GM10248 (cell line): ENCODE data around the gene APOBEC3B.
"Not testable (repeated sequence)": the region's sequence is repeated elsewhere in the genome, so short reads cannot be mapped to it uniquely, and the experiment has no call there.

Experiments
- CTCF ChIA-PET: fragments of 300-600 bp; sonication (Branson Sonifier 250); formaldehyde crosslinking; extraction: SDS; loops from one replicate; lab custom pipeline; 2021; ENCODE audit warnings: antibody characterized with exemption; lab: Yijun Ruan, JAX
- POLR2A ChIA-PET: fragments of 350-650 bp; sonication (Branson Sonifier 250); formaldehyde crosslinking; extraction: SDS; loops from one replicate; lab custom pipeline; 2020; ENCODE audit warnings: antibody characterized with exemption; lab: Yijun Ruan, JAX
- DNase-seq: peaks from one replicate; pipeline ENCODE4 v3.0.0; 2012; ENCODE audit errors: extremely low spot score
- TF ChIP-seq, protein P1 (sequence below): IDR thresholded peaks from 2 replicates; pipeline ENCODE4 v1.5.1; 2012; ENCODE audit warnings: mild to moderate bottlenecking, low read depth; ENCODE audit errors: extremely low read depth, missing control alignments, control extremely low read depth

Gene APOBEC3B

DNA sequence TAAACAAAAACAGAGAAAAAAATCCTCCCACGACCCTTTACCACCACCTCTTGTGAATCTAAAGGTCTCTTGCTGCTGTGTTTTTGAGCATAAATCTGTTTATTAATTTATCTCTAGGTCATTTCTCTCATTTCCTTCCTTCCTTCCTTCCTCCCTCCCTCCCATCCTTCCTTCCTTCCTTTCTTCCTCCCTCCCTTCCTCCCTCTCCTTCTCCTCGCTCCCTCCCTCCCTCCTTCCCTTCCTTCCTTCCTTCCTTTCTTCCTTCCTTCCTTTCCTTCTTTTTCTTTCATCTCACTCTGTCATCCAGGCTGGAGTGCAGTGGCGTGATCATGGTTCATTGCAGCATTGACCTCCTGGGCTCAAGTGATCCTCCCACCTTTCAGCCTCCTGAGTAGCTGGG, 38.3 kb upstream of the APOBEC3B start:
- TF ChIP-seq, protein P1, sequence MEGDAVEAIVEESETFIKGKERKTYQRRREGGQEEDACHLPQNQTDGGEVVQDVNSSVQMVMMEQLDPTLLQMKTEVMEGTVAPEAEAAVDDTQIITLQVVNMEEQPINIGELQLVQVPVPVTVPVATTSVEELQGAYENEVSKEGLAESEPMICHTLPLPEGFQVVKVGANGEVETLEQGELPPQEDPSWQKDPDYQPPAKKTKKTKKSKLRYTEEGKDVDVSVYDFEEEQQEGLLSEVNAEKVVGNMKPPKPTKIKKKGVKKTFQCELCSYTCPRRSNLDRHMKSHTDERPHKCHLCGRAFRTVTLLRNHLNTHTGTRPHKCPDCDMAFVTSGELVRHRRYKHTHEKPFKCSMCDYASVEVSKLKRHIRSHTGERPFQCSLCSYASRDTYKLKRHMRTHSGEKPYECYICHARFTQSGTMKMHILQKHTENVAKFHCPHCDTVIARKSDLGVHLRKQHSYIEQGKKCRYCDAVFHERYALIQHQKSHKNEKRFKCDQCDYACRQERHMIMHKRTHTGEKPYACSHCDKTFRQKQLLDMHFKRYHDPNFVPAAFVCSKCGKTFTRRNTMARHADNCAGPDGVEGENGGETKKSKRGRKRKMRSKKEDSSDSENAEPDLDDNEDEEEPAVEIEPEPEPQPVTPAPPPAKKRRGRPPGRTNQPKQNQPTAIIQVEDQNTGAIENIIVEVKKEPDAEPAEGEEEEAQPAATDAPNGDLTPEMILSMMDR: no peak
- no peak for DNase-seq
- ChIA-PET CTCF (interaction anchor here (1.1 to 3.2 kb wide), 2 partner anchors 7 to 10 kb away, joined by 3 to 19 read pairs; no protein-coding TSS in a partner anchor), POLR2A (no interaction called here)

DNA sequence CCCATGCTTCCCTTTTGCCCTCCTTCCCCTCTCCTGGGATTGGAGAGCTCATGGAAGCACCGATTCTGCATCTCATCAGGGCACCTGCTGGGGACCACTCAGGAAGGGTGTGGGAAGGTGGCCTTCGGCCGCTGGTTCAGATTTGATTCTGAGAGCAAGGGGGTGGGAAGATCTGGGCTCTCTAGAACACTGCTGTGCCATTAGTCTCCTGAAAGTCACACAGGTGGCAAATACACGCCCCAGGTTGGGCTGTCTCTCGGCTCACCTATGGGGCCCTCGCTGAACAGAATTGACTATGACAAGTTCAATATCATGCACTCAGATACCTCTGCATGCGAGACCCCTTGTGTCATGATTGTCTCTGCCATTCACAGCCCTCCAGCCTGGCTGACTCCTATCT, 37.5 kb upstream of the APOBEC3B start:
- POLR2A ChIA-PET: no interaction called here

DNA sequence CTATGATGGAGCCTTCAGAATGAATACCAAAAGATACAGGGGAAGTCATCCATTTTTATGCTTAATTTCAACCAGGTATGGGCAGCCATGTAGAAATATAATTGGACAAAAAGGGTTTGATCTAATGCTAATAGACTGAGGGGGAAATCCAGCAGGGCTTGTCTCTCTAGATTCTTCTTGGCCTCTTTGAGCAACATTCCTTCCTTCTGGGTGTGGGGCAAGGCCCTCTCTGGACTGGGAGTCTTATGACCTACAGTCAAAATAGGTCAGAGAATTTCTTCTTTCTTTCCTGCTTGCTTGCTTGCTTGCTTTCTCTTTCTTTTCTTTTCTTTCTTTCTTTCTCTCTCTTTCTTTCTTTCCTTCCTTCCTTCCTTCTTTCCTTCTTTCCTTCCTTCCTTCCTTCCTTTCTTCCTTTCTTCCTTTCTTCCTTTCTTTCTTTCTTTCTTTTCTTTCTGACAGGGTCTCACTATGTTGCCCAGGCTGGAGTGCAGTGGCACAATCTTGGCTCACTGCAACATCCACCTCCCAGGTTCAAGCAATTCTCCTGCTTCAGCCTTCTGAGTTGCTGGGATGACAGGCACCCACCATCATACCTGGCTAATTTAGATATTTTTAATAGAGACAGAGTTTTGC, 36.3 kb upstream of the APOBEC3B start:
- POLR2A ChIA-PET, DNase-seq, CTCF ChIA-PET: not testable (repeated sequence)

More for the DNA sequence above, 37.5 kb upstream of the APOBEC3B start:
- DNase-seq: no peak
- TF ChIP-seq, protein P1: no peak
- CTCF ChIA-PET: interaction anchor here (1.1 kb wide), 1 partner anchor 9 kb away, joined by 3 read pairs; no protein-coding TSS in a partner anchor

DNA sequence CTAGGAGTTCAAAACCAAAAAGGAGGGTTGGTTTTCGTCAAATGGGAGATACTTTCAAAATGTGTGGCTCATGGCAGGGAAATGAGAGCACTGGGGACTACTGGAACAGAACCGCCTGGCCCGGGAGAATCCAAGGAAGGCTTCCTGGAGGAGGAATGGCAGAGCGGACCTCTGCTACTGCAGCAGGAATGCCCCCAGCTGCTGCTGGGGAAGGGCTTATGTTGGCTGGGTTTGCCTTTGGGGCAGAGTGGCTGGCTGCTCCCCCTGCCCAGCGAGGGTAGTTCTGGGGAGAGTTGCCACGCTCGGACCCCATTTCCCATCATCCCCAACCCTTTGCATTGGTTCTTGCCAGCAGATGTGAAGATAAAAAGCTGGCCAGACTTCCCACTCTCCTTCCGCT, 35.4 kb upstream of the APOBEC3B start:
- POLR2A ChIA-PET: no interaction called here
- TF ChIP-seq, protein P1: no peak
- CTCF ChIA-PET: interaction anchor here (1.2 kb wide), 1 partner anchor 77 kb away, joined by 3 read pairs; no protein-coding TSS in a partner anchor
- DNase-seq: no peak

DNA sequence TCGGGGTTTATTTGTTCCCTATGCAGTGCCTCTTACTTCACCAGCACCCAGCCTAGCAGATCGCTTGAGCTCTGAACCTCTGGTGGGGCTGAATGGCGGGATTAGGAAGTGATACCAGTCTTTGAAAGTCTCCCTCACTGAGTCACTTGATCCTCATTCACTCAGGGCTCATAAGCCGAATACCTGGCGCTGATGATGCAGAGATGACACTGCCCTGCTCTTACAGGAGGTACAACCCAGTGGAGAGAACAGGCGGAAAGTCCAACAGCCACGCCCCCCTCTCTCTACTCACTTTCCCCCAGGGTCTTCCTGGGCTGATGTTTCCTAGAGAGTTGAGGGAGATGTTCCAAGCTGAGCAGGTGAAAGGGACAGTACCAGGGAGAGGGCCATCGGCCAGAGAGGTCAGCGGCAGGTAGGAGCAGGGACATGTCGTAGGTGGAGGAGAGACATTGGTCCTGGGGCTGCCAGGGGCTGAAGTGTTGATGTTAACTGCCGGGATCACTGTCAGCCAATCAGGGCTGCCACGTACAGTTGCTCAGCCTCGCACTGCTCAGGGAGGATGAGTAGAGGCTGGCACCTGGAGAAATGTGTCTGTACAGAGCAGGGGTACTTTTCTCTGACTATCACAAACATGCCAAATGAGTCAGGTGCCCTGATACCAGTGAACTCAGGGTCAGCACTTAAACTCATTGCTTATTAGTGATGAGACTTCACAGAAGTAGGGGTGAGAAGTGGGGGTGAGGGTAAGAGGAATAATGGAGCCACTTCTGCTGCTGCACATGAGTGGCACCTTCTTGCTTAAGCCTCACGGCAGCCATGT, 34.6 kb upstream of the APOBEC3B start:
- TF ChIP-seq, protein P1: no peak
- POLR2A ChIA-PET: no interaction called here
- no peak for DNase-seq
- CTCF ChIA-PET: interaction anchor here (1.2 to 1.4 kb wide), 2 partner anchors 27 to 78 kb away, joined by 3 read pairs; no protein-coding TSS in a partner anchor

DNA sequence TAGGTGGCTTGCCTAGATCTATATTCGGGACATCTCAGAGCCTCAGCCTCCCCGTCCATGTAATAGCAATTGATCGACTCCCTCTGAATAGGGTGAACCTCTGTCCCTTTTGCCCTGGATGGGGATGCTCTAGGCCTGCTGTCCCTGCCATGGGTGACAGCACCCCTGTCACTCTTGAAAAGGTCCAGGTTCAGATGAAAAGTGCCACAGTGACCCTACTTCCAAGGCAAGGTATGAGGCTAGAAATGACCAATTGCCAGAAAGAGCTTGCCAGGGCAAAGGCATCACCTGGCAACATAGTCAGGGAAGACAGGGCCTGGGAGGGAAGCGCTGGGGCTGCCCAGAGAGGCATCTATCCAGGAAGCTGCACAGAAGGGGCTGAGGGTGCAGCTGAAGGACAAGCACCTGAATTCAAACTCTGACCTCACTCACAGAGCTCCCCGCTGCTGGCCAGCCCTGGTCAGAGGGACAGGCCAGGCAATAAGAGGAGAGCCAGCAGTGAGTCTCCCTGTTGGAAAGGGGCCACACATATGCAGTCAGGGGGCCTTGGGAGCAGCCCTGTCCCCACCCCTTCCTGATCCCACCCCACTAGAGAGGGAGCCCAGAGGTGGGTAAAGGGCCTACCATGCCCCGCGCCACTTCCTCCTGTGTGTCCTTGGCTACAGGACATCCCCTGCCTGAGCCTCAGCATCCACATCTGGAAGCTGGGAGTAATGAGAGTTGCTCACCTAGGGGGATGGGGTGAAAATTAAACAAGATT, 33.8 kb upstream of the APOBEC3B start:
- POLR2A ChIA-PET: no interaction called here
- DNase-seq: no peak
- CTCF ChIA-PET: interaction anchor here (1.4 to 2.1 kb wide), 2 partner anchors 26 to 79 kb away, joined by 3 to 9 read pairs; no protein-coding TSS in a partner anchor
- TF ChIP-seq, protein P1: no peak
